GM12873 (cell line): ENCODE measurements around the gene USP37.

Experiments used
- CTCF ChIP-seq: IDR thresholded peaks from 2 replicates; pipeline ENCODE4 v1.5.1; 2012; ENCODE audit warnings: low read depth, mild to moderate bottlenecking, moderate library complexity, low read length, control low read depth; ENCODE audit not compliant: insufficient read depth; ENCODE audit errors: missing control alignments

Gene USP37

GRCh38 chr2:218567797-218568189, 358 bp downstream of the USP37 start:
- TF ChIP-seq CTCF, result no peak

- no peak for TF ChIP-seq CTCF
Measured at GRCh38 chr2:218566296-218566695, 1.9 kb downstream of the USP37 start.

- no peak for TF ChIP-seq CTCF
Measured at GRCh38 chr2:218564056-218564455, 4.1 kb downstream of the USP37 start.

DNA sequence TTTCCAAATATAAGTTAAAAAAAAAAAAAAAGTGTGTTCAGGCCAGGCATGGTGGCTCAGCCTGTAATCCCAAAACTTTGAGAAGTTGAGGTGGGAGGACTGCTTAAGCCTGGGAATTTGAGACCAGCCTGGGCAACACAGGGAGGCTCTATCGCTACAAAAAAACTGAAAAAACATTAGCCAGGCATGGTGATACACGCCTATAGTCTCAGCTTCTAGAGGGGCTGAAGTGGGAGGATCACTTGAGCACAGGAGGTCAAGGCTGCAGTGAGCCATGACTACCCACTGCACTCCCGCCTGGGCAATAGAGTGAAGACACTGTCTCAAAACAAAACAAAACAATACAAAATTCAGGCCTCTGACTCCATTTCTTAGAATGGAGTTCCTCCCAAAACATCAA, 9.2 kb downstream of the USP37 start:
- no peak for TF ChIP-seq CTCF

DNA sequence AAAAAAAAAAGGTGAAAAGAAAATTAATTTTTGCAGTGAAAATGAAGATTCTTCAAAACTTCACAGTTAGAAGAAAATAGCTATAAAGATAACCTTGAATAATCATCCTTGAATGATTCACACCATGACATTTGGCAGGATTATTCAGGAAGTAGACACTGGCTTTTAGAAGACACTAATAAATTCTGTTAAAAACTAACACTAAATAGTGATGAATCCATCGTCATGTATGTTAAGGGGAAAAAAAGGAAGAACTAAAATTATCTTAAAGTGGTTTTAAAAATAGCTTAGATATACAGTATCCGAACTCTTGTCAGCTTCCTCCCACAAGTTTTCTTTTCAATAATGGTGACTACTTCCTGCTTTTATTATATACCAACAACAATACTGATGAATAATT, 10.2 kb downstream of the USP37 start:
- TF ChIP-seq CTCF, result no peak

- TF ChIP-seq CTCF, result no peak
Measured at GRCh38 chr2:218555527-218555926, 12.6 kb downstream of the USP37 start.

DNA sequence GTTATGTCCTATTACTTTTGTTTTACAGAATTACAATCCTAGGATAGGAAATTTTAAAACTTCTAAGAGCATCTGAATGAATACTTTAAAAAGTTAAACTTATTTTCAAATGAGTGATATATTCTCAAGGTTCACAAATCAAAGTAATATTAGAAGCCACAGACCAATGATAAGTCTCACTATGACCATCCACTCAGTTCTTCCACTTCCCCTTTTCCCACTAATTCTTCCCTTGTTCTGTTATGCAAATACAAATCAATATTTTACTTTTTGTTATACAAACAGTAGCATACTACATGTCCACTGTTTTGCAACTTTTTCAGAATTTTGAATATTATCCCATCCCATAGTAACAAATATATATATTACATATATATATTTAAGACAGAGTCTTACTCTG, 20.2 kb downstream of the USP37 start:
- no peak for TF ChIP-seq CTCF

DNA sequence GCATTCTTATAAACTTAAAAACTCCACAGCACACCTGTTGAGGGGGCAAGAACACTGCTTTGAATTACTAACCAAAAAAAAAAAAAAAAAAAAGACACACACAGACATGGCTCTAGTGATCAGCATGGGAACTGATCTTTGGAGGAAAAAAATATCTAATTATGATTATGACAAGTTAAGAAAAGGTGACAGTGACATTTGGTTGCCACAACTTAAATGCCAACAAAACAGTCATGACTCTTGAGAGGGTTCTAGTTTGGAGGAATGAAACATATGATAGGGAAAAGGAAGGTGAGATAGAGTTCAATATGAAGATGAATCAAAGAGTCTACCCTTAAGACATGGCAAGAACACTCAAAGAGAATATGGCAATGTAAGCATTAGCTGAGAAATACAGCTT, 20.6 kb downstream of the USP37 start:
- TF ChIP-seq CTCF, result no peak
